Right atrium auricular region (tissue), 2 donors: ENCODE data around the gene PWP2. TPM values are rescaled to one million over a fixed set of nuclear protein-coding genes. Genes with fewer than 3 reads are reported as not detected.
"Not testable (repeated sequence)": the region's sequence is repeated elsewhere in the genome, so short reads cannot be mapped to it uniquely, and the experiment has no call there.

Experiments used
- DNase-seq: peaks from one replicate; pipeline ENCODE4 v3.0.0-alpha.2; 2019; ENCODE audit warnings: low spot score
- H3K27ac ChIP-seq, 2 donors: fragments of 200-600 bp; sonication (generic); 1 replicate in 1 of 2; 2 replicates in 1 of 2; pipeline ENCODE4 v1.5.1; 2016 to 2019
- H3K27me3 ChIP-seq, 2 donors: fragments of 200-600 bp; sonication (generic); one replicate each; pipeline versions ENCODE4 v1.5.1 to v1.6.0; 2017 to 2019
- H3K36me3 ChIP-seq: fragments of 200-600 bp; sonication (generic); one replicate; pipeline ENCODE4 v1.5.1; 2016
- H3K4me1 ChIP-seq, 2 donors: fragments of 200-600 bp; sonication (generic); one replicate each; pipeline versions ENCODE4 v1.5.1 to v1.6.0; 2017 to 2019
- H3K4me3 ChIP-seq, 2 donors: fragments of 200-600 bp; sonication (generic); 1 replicate in 1 of 2; 2 replicates in 1 of 2; pipeline ENCODE4 v1.5.1; 2017 to 2019; ENCODE audit warnings: mild to moderate bottlenecking in 1 of 2, moderate library complexity in 1 of 2
- H3K9me3 ChIP-seq, 2 donors: fragments of 200-600 bp; sonication (generic); one replicate each; pipeline ENCODE4 v1.5.1; 2019
- total RNA-seq, 2 donors: library from RNA; depleted of rRNA; stranded (reverse); fragments of >200 nt; gene quantifications; one replicate each; pipeline ENCODE4 v1.1.0, GENCODE V29; 2016

The PWP2 gene
- total RNA-seq, 2 donors from 2014 or later, result 3.1 to 10.4 TPM

GRCh38 chr21:44122131-44122530 lies 14.9 kb downstream of the PWP2 start:
- H3K27me3 ChIP-seq, H3K9me3 ChIP-seq, DNase-seq, H3K27ac ChIP-seq, H3K4me1 ChIP-seq, H3K36me3 ChIP-seq, H3K4me3 ChIP-seq: not testable (repeated sequence)

DNA sequence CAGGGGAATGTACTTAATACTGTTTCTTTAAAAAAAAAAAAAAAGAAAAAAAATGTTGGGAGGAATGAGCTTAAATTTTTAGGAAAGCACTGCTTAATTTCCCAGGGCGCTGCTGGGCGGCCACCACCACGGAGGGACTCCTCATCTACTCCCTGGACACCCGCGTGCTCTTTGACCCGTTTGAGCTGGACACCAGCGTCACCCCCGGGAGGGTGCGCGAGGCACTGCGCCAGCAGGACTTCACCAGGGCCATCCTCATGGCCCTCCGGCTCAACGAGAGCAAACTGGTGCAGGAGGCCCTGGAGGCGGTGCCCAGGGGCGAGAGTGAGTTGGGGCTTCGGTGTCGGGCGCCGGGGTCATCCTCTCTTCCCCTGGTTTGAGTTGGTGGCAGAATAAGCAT lies 20.6 kb downstream of the PWP2 start:
- not testable (repeated sequence) for H3K27ac ChIP-seq, H3K4me1 ChIP-seq, H3K4me3 ChIP-seq, H3K27me3 ChIP-seq, DNase-seq, H3K9me3 ChIP-seq, H3K36me3 ChIP-seq

DNA sequence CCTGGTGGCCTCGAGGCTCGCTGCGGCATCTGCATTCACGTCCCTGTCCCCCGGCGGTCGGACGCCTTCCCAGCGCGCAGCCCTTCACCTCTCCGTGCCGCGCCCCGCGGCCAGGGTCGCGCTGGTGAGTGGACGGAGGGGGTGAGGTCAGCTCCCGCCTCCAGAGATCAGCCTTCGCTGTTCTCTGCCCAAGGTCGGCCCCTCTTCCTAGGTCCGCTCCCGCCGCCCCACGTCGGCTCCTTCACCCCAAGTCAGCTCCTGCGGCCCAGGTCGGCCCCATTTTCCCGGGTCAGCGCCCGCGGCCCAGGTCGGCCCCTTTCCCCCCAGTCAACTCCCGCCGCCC lies 26.5 kb downstream of the PWP2 start:
- not testable (repeated sequence) for H3K9me3 ChIP-seq, H3K27me3 ChIP-seq, H3K4me3 ChIP-seq, H3K27ac ChIP-seq, H3K36me3 ChIP-seq, H3K4me1 ChIP-seq, DNase-seq

- not testable (repeated sequence) for H3K27ac ChIP-seq, H3K4me1 ChIP-seq, H3K4me3 ChIP-seq, H3K27me3 ChIP-seq, DNase-seq, H3K9me3 ChIP-seq, H3K36me3 ChIP-seq
Measured at GRCh38 chr21:44134732-44135131, 27.5 kb downstream of the PWP2 start.

- H3K9me3 ChIP-seq, H3K36me3 ChIP-seq, H3K27me3 ChIP-seq, H3K4me1 ChIP-seq, H3K27ac ChIP-seq, H3K4me3 ChIP-seq, DNase-seq: not testable (repeated sequence)
Measured at GRCh38 chr21:44138039-44138438, 30.8 kb downstream of the PWP2 start.

DNA sequence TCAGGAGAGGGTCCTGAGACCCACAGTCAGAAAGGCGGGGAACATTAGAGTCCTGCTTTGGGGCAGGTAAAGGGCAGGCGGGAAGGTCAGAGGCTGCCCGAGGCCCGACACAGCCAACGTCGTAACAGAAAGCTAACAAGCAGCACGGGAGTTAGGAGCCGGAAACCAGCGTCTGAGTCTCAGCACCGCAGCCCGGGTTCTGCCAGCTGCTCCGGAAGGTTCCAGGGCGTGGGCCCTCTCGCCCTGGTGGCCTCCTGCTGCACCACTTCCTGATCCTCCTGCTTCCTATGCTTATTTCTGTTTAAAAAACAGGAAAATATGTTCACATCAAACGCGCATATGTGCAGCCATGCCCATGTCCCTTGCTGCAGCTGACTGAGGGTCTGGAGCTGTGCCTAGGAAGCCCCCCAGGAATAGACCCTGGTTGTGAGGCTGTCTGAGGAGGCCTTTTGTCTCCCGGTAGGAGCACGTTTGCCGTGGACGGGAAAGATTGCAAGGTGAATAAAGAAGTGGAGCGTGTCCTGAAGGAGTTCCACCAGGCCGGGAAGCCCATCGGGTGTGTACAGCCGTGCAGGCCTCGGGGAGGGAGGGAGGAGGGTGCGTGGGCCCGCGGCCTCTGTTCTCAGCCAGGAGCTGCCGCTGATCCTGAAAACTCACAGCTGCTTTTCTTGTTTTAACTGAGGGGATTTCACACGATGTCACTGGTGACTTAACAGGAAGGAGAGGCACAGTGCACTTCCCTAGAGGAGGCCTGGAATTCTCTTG lies 32.8 kb downstream of the PWP2 start:
- not testable (repeated sequence) for H3K36me3 ChIP-seq, H3K27ac ChIP-seq, H3K4me1 ChIP-seq

DNA sequence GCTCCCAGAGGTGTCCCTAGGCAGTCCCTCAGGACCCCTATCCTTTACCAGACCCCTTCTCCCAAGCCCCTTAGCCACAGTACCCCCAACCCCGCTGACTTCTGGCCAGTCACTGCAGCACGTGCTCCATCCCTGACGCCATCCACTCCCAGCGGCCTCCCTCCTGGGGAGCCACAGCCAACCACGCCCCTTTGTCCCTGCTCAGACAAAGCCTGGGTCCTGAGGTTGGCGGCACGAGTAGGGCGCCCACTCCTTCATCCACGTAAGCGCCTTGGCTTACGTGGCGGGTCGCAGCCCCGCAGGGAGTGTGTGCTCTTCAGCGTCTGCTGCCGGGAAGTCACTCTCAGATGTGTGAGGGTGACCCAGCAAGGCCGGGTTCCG lies 33.3 kb downstream of the PWP2 start:
- H3K27me3 ChIP-seq, H3K9me3 ChIP-seq, H3K4me1 ChIP-seq: not testable (repeated sequence)

More for the DNA sequence above, 32.8 kb downstream of the PWP2 start:
- DNase-seq, result peak; percentile 4
- H3K9me3 ChIP-seq, H3K27me3 ChIP-seq, H3K4me3 ChIP-seq: not testable (repeated sequence)

GRCh38 chr21:44142470-44142869 lies 35.3 kb downstream of the PWP2 start:
- not testable (repeated sequence) for H3K9me3 ChIP-seq, H3K36me3 ChIP-seq, H3K27me3 ChIP-seq, H3K4me3 ChIP-seq, H3K4me1 ChIP-seq, DNase-seq, H3K27ac ChIP-seq

More for the DNA sequence above, 33.3 kb downstream of the PWP2 start:
- not testable (repeated sequence) for H3K4me3 ChIP-seq, H3K36me3 ChIP-seq, DNase-seq, H3K27ac ChIP-seq

DNA sequence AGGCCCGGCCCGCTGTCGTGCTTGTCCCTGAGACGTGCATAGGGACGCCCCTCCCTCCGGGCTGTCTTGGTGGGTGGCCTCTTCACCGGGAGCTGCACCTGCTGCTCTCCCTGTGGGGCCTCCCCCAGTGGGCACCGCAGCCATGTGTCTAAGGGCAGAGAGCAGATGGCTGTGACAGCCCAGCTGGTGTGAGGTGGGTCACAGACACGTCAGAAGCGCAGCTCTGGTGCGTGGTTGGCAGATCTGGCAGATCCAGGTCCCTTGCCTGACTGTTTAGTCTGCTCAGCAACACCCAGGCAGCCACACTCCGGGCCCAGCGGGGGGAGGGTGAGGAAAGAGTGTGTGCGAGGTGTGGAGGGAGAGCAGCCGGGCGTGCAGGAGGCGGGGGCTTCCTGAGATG lies 36.2 kb downstream of the PWP2 start:
- not testable (repeated sequence) for H3K9me3 ChIP-seq, H3K4me1 ChIP-seq, DNase-seq, H3K27ac ChIP-seq, H3K4me3 ChIP-seq, H3K36me3 ChIP-seq, H3K27me3 ChIP-seq

GRCh38 chr21:44143996-44144395 lies 36.8 kb downstream of the PWP2 start:
- not testable (repeated sequence) for H3K9me3 ChIP-seq, H3K36me3 ChIP-seq, DNase-seq, H3K4me1 ChIP-seq, H3K27me3 ChIP-seq, H3K4me3 ChIP-seq, H3K27ac ChIP-seq

- not testable (repeated sequence) for H3K27me3 ChIP-seq, H3K36me3 ChIP-seq, H3K4me3 ChIP-seq, H3K9me3 ChIP-seq, H3K27ac ChIP-seq, DNase-seq, H3K4me1 ChIP-seq
Measured at GRCh38 chr21:44144784-44145602, 37.8 kb downstream of the PWP2 start.

GRCh38 chr21:44145616-44146015 lies 38.4 kb downstream of the PWP2 start:
- not testable (repeated sequence) for H3K27me3 ChIP-seq, H3K9me3 ChIP-seq, H3K4me3 ChIP-seq, H3K4me1 ChIP-seq, H3K36me3 ChIP-seq, DNase-seq, H3K27ac ChIP-seq

DNA sequence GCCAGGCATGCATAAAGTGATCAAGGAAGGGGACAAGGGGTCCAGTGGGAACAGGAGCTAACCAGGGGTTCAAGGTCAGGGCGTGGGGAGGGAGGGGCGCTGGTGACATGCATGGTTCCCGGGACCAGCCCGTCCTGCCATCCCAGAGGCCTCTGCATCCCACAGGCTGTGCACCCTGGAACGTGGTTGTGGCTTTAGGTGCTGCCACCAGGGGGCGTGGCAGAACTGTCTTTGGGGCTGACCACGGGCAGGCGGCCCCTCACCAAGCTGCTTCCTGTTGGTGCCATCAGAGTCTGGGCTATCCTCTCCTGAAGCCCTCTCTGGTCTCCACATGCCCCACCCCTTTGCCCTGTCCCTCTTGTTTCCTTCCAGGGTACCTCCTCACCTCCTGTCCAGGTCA lies 39.9 kb downstream of the PWP2 start:
- H3K27me3 ChIP-seq, DNase-seq, H3K36me3 ChIP-seq, H3K9me3 ChIP-seq, H3K27ac ChIP-seq, H3K4me3 ChIP-seq, H3K4me1 ChIP-seq: not testable (repeated sequence)

- DNase-seq, H3K36me3 ChIP-seq, H3K4me1 ChIP-seq, H3K9me3 ChIP-seq, H3K27me3 ChIP-seq, H3K27ac ChIP-seq, H3K4me3 ChIP-seq: not testable (repeated sequence)
Measured at GRCh38 chr21:44150255-44150654, 43.1 kb downstream of the PWP2 start.

DNA sequence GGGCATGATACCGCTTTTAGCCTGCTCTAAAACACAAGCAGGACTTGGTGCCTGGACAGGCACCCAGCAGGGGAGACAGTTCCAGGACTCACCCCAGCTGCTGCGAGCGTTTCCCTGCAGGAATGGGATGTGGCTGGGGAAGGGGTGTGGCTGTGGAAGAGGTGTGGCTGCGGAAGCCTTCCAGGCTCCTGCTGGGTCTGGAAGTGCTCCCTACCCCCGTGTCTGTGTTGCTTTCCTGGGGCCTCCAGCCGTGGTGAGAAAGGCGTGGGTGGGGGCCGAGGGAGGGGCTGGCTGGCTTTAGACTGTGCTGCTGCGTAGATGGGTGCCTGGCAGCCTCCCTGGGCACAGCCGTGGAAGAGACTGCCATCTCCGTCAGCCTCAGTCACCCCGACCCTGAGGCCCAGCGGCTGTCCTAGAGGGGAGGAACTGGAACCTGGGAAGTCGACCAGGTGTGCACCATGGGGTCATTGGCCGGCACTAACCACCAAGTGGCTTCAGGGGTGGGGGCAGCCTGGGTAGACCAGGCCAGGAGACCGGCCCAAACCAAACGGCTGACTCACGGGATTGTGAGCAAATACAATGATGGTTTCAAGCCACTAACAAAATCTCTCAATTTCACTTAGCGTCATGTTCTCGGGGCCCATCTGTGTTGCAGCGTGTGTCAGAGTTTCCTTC lies 46.2 kb downstream of the PWP2 start:
- H3K27me3 ChIP-seq, H3K36me3 ChIP-seq, H3K27ac ChIP-seq, H3K9me3 ChIP-seq, H3K4me3 ChIP-seq, DNase-seq, H3K4me1 ChIP-seq: not testable (repeated sequence)
